Stimulated activated CD4-positive, alpha-beta T cell treated with anti-CD3 and anti-CD28 coated beads, Interleukin-2, amount 100 ng/mL, for 24 hours (primary cell): ENCODE data around the gene COL5A2.

Experiments used
- DNase-seq, 2 donors: peaks; one replicate each; pipeline ENCODE4 v3.0.0-alpha.2; 2020

Gene COL5A2

DNA sequence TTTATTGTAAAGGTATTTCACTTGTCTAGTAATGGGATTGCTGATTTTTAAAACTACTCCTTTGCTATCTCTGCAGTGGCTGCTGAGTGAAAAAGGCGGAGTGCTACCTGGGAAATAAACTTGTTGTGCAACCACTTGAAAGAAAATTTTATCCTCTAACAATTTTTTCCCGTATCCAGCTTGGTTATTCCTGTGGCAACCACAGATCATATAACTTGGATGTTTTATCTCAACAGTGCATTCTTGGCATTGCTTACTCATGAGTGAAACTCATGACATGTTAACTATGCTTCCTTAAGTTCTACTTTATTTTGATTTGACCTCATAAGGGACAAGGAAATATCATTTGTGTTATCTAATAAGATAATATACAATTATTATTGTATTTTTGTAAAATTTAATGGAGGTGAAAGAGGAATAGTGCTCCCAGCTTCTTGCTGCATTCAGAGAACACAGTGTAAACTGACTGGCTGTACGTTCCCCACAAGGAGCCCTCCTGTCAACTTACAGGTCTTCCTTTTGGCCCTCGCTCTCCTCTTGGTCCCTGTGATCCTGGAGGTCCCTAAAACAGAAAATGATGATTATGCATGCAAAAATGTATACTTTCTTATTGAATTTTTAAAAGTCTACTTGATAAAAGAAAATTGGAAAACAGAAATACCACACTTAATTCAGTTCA is 82.7 kb downstream of the COL5A2 start:
- DNase-seq = no peak

DNA sequence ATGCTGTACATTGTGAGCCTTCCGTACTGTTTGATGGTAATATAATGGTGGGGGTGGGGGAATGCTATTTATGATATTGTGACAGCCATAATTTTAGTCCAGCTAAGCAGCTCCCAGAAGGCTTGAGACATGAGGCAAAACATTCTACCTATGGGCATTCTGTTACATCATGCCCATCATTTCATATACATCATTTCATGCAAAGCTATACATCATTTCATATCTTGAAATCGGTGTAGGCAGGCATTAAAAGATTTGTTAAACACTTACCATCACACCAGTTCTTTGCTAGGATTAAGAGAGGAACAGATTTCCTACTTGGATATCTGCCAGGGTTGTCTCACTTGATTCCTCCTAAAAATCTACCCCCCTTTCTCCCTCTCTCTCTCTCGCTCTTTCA is 84.5 kb downstream of the COL5A2 start:
- no peak for DNase-seq

DNA sequence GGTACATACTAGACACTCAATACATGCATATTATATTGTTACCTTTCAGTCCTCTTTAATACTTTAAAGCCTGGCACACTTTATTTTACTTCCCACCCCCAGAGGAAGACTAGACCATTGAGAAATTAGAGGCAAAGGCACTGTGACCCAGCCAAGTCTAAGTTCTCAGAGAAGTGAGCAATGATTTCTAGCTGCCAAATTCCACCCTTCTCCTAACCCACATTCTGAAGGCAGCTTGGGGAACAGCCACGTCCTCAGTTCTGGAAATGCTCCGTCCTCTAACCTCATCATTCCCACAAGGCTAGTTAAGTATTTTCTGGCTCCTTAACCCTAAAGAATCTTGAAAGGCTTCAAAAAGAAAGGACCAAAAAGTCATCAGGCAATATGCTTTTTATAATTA is 86.6 kb downstream of the COL5A2 start:
- DNase-seq = no peak

DNA sequence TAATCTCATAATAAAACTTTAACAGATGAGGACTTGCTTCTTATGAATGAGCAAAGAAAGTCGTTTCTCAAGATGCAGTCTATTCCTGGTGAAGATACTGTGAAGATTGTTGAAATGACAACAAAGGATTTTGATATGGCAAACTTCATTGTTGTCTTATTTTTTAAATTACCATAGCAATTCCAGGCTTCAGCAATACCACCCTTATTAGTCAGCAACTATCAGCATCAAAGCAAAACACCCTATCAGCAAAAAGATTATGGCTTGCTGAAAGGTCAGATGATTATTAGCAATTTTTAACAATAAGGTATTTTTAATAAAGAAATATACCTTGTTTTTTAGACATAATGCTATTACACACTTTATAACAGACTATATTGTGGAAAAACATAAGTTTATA is 88.3 kb downstream of the COL5A2 start:
- no peak for DNase-seq

DNA sequence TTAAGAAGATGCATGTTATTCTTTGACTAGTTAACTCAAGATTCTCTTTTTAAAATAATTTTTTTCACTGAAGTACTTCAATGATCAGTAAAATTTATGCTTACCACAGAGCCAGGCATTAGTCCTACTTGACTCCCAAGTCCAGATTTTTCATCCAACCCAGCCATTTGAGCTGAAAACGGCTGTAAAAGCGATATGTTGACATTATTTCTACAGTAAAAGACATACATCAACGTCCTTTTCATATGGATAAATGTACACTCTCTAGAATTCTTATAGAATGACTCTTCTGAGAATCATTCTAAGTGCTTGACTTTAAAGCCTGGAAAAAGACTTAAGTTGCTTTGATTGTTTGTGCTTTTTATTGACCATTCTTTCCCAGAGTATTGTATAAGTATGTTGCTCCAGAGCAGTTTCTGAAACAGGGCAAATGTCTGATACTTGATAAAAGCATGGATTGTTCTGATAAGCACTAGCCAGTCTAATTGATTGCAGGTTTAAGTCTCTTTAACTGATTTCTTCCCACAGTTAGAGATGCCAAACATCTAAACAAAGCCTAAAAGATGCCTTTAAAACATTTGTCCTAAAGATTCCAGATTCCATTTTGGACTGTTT is 90.9 kb downstream of the COL5A2 start:
- no peak for DNase-seq

DNA sequence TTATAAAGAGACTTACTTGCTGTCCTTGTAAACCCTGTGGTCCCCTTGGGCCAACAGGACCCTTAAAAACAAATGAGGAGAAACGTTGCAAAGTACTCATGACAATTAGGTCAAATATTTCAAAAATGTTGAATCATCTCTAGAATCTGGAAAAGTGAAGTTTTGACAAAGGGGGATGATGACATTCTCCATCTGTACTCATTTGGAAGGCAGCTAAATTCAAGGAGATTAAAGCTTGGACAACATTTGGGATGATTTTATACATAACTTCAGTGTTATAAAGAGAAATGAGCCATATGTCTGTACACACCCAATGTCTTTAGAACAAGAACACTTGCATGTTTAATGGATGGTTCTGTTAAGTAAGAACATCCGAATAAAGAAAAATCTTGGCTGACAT is 92.9 kb downstream of the COL5A2 start:
- no peak for DNase-seq

DNA sequence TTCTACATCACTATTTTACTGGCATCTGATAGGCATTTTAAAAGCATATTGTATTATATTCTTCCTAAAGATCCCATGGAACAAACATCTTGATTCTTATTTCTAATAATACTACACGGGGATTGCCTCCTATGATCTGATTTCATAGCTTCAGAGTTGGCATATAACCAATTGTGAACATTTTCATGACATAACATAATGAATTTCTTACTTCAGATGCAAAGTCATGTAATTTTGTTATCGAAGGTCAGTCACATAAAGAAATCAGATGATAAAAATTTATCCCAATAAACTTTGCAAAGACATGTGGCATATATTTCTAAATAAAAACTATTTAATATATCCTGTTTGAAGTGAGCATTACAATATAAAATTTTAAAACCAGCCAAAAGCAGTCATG is 93.3 kb downstream of the COL5A2 start:
- no peak for DNase-seq

DNA sequence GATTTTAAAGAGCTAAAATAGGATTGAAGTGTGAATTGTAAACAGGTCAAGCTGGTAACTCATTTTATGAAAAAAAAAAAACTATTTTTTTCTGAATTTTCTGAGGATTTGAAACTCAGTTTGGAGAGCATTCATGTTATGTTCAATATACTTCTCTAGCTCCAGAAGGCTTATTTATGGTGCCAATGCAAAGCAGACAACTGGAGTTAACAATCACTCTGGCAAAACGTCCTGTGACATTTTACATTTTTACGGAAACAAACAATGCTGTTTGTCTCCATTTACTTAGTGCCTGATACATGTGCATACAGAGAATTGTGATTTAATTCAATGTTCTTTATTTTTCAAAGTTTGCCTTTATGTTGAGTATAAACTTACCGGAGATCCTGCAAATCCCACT is 96.0 kb downstream of the COL5A2 start:
- no peak for DNase-seq

DNA sequence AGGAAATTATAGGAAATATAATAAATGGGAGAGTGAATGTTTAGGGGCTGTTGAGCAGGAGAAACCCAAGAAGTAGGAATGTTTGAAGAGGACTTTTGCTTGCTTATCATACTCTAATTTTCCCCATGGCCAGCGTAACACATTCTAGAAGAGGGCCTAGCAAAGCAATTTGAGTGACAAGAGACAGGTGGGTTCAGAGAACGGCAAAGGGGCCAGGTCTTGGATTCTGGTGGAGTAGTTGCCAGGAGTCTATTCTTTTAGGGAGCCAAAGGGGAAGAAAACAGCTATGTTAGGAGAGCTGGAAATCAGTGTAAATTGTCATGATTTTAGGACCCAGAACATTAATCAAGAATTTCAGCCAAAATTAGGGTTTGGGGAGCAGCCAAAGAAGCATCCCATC is 96.5 kb downstream of the COL5A2 start:
- no peak for DNase-seq

DNA sequence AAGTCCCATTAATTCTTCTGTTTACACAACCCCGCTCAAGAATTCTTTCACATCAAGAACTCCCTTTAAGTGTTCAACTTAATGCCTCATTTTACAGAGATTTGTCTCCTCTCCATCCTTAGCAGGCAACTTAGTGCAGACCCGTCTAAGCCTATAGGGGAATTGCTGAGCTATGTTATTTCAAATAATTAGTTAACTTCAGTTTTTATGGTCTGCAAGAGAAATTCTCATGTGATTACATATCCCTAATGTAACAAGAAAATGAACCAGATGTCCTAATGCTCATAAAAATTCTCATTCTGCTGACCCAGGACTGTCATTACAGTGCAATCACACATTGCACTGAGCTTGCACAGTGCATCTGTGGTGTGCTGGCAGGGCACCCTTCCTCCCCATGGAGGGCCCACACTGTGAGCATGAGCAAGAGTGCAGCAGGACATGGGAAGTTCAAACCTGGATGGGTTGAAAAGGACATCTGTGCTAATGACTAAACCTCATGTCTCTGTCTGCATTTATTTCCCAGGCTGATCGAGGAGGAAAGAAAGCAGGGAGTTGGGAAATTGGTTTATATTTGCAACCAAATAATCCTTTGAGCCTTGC is 97.1 kb downstream of the COL5A2 start:
- DNase-seq = no peak

DNA sequence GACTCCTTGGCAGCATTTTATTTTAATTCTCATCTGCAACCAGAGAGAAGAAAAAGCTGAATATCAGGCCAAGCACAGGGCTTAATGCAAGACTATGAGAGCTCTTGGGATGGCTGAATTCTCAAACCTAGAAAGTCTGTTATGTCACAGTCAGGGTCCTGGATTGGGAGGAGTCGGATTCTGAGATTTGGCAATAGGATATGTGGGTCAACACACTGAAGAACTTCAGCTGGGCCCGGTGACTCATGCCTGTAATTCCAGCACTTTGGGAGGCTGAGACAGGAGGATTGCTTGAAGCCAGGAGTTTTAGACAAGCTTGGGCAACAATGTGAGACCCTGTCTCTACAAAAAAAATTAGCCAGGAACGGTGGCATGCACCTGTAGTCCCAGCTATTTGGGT is 103.0 kb downstream of the COL5A2 start:
- no peak for DNase-seq

DNA sequence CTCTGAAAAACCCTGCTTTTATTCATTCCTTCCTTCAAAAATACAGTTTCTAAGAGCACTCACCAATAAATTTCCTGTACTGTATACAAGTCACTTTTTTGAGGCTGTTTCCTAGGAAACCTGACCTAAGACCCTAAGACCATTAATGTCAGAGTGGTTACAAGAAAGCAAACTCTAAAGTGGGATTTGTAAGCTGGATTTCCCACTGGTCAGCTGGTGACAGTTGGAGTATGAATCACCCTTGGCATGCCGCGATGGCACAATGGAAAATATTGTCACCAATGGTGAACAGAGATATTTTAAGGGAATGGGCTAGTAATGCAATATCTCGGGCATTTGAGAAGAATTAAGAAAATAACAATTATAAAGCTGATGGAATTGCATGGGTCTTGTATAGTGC is 103.4 kb downstream of the COL5A2 start:
- DNase-seq = no peak

DNA sequence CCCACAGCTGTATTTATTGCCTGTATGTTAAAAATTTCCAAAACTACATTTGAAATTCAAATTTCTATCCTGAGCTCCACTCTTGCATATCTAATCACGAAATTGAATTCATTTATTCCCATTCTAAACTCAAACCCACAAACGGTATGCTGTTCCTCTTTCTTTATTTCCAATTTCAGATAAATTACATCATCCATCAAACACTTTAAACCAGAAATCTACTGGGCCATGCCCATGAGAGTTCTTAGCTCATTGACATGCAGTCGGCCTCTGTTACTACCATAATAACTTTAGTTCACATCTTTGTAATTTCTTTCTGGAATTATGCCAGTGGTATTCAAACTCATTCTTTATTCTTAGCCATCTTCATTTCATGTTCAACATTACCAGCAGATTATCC is 105.1 kb downstream of the COL5A2 start:
- no peak for DNase-seq

DNA sequence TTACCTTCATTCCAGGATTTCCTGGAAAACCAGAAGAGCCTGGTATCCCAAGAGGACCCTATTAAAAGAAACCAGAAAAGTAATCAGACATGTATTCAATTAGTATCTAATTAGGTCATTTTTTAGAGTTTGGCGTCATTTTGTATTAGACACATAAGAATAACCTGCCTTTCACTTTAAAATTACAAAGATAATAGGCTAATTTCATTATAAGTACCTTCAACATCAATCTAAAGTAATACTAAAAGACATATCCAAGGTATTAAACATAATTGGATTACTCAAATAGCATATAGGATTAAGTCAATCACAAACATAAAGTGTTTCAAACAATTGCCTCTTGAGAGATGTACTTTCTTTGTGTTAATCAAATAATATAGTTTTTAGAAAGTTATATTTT is 107.5 kb downstream of the COL5A2 start:
- DNase-seq = no peak

DNA sequence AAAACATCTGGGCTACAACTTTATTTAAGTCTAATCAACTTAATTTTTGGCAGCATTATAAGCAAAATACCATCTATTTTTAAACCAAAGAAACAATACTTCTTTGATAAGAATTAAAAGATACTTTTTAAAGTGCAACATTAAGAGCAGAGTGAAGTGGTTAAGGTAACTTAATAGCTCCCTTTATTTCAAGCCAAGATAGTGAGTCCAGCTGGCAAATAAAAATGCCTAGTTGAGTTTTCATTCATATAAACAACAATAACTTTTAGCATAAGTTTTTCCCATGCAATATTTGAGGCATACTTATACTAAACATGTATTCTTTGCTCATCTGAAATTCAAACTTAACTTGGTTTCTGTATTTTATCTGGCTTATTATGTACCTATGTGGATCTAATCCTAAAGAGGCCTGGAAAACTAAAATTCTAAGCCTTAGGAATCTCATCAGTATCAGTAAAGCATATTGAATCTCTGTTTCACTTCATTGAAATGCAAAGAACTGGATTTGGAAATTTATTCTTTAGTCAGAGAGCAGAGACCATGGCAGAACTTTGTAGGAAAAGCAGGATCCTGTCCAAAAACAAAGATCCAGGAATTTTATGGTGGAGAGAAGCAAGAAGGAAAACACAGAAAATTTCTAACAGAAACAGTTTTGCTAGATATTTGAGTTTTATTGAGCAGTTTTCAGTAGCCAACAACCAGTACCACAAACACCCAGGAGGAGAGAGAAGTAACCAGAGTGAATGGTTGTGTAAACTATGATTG is 109.5 kb downstream of the COL5A2 start:
- DNase-seq = no peak

DNA sequence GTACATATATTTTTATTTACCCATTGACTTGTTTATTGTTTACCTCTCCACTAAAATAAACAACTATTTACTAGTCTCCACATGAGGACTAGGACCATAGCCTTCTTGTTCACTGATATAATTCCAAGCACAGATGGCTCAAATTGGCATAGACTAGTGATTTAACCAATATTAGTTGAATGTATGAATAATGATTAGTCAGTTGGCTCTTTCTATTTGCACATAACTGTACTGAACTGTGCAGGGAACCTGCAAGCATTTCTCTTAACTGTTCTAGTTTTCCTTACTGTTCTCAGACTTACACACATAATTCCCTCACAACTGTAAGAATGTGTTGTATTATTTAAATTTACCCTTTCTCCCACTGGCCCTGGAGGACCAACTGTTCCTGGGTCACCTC is 113.5 kb downstream of the COL5A2 start:
- no peak for DNase-seq

DNA sequence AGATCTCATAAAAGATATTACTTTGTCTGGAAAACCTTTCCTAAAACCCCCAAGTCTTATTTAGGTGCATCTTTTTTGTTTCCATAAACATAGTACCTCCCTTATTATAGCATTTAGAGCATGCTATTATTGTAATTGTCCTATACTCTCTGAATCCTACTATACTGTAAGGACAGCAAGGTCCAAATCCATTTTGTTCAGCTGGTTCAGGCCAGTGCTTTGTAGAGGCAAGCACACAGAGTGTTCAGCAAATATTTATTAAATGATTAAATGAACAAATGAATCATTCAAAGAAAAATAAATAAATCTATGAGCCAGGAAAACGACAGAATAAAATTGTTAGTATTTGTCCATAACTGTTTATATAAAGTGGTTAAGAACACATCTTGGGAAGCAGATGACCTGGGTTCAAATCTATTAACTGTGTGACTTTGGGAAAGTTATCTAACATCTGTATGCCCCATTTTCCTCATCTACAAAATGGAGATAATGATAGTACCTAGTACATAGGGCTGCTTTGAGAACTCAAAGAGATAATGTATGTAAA is 119.4 kb downstream of the COL5A2 start:
- DNase-seq = no peak

DNA sequence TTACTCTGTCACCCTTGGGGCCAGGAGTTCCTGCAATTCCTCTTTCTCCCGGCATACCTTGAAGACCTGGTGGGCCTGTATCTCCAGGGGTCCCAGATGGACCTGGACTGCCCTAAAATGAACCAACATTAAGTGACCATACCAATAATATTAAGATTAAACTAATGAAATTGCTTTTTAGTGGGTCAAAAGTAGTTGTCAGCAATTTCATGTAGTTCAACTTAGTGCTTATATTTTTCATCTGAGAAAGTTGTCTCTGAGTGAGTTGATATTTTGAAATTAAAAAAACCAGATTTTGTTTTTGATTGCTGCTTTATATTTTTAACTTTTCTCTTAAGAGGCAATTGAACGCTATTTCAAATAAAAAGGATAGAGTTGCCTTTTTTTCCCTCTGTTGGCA is 122.2 kb downstream of the COL5A2 start:
- DNase-seq = no peak

DNA sequence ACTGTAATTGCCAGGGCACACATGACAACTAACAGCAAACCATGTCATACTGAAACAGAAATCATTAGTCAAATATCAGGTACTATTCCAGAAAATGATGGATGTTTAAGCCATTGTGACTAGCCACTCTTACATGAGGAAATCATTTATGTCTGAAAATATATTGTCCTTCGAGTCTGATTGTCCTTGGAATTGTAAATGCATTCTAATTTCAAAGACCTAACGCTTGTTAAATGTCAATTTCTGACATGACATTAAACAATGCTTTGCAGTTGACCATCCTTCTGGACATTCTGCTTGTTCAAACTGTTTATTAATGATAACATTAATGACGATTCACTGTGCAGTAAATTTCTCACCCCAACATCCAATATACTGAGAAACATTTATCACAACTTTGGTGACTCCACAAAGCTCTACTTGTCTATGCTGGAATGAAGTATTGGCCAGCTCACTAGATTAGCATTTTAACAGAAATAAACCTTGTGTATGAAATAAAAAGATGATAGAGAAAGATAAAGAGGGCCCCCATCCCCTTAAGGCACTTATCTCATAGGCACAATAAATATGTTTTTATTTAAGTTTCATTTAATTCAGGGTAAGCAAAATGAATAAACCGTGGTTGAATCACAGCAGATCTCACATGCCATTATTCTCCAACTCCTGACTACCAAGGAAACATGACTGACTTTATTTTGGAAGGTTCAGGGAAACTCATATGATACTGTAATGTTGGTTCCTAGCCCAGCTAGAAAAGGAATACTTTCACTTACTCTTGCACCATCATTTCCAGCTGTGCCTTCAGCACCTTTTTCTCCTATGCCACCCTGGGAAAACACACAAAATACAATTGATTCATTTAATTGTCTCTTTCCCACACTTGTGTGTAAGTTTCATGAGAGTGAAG is 123.1 kb downstream of the COL5A2 start:
- DNase-seq = no peak

DNA sequence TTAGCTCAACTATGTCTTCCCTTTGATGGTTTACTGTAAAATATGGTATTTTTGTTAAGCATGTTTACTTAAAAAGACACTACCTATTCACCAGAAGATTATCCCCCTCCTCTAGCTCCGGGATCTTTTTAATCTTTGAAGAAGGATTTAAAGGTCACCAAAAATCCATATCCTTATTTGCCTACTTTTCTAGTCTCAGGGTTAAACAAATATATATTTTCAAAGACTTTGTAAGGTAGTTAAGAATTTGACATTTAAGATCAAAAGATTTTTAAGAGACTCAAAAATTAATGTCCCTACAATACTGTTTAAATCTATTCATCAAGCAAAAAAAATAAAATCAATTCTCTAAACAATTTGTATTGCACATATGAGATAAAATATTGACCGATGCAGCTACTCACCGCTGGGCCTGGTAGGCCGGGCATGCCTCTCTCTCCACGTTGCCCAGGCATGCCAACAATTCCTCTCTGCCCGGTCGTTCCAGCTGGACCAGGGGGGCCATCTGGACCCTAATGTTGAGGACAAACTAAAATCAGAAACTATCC is 129.3 kb downstream of the COL5A2 start:
- DNase-seq = no peak

DNA sequence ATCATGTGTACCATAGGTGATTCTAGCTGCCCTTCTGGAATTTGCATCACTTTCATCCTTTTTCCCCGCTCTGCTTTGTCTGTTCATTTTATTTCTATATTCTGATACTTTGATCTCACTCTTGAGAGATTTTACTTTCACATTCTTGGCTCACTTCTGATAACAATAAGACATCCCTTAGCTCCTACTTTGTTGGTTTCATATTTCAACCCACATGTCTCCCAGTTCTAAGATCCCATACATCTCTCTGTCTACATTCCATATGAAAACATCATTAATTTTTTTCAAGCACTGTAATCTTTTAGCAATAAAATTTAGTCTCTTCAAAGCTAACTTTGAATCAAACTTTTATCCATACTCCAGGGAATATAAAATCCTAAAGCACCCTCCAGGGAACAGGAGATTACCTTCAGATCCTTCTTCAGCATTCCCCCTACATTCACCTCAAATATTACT is 129.8 kb downstream of the COL5A2 start:
- no peak for DNase-seq

DNA sequence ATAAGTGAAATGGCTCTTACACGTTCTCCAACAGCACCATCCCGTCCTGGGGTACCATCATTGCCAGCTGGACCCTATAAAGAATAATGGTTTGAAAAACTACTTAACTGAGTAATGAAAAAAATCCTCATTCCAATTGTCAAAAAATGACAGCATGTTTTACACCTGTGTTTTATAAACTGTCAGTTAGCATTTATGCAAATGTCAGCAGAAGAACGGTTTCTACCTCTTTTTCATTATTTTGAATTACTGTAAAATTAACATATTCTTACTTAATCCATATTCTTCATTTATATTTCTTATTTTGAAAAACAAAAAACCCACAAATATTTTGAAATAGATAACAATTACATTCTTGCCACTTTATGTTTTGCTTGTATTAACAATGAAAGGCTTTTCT is 131.4 kb downstream of the COL5A2 start:
- no peak for DNase-seq
